Left renal cortex interstitium (tissue), 4 donors: Measurements from ENCODE around the gene CAMK1D. TPM values are rescaled to one million over a fixed set of nuclear protein-coding genes. Genes with fewer than 3 reads are reported as not detected.
"Not testable (repeated sequence)": the region's sequence is repeated elsewhere in the genome, so short reads cannot be mapped to it uniquely, and the experiment has no call there.

ENCODE experiments used
- DNase-seq, 4 donors: peaks; one replicate each; pipeline ENCODE4 v3.0.0-alpha.2; 2013; ENCODE audit warnings: low read depth in 4 of 4, low spot score in 2 of 4, missing footprints in 1 of 4
- polyA plus RNA-seq, 4 donors: library from polyadenylated mRNA; unstranded; fragments of 120-200 nt; gene quantifications; one replicate each; pipeline ENCODE4 v1.2.1, GENCODE V29; 2013; ENCODE audit not compliant: insufficient read length in 4 of 4

CAMK1D gene
- polyA plus RNA-seq, 4 donors = 10.1 to 13.0 (median 10.8) TPM

GRCh38 chr10:12540341-12540781 lies 191.0 kb downstream of the CAMK1D start:
- DNase-seq = no peak

GRCh38 chr10:12541446-12542067 lies 192.2 kb downstream of the CAMK1D start:
- DNase-seq = no peak

- no peak for DNase-seq
Measured at GRCh38 chr10:12542133-12542670, 192.9 kb downstream of the CAMK1D start.

DNA sequence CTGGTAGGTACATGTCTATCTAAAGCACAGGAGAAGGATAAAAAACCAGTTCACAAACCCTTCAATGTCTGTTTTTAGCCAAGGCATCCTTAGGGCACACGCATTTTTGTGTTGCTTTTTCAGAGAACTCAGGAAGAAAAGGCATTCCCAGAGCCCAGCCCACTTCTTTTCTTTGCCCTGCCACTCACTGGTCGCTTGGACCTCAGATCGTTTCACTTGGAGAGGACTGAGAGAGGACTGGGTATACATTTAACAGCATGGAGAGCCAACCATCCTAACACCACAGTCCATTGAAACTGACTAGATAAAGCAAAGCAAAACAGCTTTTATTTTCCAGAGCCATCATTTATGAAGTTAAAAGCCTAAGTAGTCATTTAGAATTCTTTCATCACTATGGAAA lies 194.2 kb downstream of the CAMK1D start:
- no peak for DNase-seq

DNA sequence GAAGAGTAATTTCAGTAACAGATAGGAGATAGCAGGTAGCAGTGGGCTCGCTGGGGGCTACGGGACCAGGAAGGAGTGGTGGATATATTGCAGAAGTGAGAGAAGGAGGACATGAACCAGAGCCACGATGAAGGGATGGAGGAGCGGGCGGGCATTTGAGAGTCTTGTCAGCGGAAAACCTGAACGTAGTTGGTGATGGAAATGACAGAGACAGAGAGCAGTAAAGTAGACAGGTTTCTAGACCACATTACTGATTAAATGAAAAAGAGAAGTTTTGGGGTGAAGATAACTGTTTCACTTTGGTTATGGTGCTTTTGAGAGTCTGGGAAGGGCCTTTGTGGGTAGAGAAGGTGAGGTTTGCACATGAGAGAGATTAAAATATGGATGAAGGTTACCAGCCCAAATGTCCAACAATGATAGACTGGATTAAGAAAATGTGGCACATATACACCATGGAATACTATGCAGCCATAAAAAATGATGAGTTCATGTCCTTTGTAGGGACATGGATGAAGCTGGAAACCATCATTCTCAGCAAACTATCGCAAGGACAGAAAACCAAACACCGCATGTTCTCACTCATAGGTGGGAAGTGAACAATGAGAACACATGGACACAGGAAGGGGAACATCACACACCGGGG lies 196.9 kb downstream of the CAMK1D start:
- DNase-seq = not testable (repeated sequence)

DNA sequence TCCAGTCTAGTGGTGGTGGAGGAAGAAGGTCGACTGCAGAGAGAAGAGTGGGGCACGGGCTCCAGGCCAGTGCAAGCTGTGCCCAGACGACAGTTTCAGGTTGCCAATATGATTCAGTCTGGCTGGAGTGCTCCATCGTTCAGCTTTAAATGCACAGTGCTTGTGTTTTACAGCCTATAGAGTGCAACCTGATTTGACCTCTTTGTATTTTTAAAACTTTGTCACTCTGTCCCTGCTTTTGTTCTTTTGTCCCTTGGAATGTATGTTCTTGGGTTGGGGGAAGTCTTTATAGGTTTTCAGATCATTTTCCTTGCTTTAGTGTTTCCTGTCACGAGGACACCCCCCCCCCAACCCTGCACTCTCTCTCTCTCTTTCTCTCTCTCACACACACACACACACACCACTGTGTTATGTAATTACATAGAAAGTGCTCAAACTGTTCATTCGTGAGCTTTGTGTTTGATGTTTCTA lies 198.0 kb downstream of the CAMK1D start:
- no peak for DNase-seq

DNA sequence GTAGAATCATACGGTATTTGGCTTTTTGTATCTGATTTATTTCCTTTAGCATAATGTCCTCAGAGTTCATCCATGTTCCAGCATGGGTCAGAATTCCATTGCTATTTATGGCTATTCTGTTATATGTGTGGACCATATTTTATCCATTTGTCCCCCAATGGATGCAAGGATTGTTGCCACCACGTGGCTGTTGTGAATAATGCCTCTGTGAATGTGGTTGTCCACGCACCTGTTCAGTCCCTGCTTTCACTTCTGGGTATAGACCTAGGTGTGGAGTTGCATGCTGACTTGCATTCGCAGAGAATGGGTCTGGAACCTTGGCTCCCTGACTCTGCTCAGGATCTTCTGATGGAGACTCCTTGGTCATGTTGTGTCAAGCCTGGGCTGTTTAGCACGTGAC lies 199.9 kb downstream of the CAMK1D start:
- no peak for DNase-seq

GRCh38 chr10:12550994-12551393 lies 201.6 kb downstream of the CAMK1D start:
- DNase-seq = no peak

DNA sequence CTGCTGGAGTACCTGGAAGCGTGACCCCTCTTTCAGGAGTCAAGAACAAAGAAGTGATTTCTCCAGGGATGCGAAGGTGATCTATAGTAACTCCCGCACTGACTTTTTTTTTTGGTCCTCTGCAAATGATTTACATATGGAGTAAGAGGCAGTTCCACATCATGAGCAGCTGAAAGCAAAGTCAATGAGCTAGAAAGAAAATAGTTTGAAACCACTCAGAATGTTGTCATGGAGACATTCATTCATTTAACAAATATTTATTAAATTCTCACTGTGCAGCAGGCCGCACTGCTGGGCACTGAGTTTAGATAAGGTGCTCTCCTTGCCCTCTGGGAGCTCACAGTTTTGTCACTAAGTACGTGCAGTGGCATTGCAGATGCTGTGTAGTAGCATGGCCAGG lies 206.7 kb downstream of the CAMK1D start:
- no peak for DNase-seq

DNA sequence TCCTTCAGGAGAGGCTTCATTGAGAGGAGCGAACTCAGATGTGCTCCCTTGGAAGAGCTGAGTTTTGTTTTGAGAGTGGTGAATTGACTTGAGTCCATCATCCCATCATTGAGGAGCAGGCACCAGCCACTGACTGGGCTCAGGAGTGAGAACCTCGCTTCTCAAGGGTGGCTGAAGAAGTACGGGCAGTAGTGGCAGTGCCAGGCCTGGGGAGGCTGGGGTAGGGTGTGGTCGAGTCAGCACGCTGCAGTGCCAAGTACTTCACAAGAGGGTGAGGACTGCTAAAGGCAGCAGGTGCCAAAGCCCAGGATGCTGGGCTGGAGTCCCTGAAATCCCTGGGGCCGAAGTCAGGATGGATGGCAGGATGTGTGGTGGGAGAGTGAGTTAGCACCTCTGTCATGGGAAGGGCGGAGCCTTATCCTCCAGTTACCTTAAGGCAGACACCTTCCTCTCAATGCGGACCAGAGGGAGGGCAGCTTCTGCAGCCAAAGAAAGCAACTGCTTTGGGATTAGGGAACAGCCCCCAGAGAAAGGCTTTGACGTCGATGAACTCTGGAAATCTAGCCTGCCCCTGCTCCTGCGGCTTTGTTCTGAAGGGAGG lies 210.3 kb downstream of the CAMK1D start:
- no peak for DNase-seq

DNA sequence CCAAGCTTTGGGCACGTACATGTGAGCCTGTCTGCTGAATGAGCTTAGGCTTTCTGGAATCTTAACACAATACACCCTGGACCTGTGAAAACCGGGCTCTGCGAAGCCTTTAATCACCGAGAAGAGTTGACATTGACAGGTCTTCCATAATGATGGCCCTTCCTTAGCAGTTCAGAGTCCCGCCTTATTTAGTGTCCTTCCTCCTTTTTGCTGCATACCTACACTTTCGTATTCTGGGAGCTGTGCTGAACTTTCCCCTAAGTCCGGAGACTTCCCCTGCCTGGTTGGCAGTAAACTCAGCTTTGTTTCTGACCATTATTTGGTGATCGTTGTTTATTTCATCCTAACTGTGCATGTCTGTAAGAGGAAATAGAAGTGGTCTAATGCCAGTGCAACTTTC lies 212.0 kb downstream of the CAMK1D start:
- DNase-seq = no peak

GRCh38 chr10:12561720-12562119 lies 212.4 kb downstream of the CAMK1D start:
- DNase-seq = no peak

GRCh38 chr10:12563489-12563888 lies 214.1 kb downstream of the CAMK1D start:
- DNase-seq = no peak

DNA sequence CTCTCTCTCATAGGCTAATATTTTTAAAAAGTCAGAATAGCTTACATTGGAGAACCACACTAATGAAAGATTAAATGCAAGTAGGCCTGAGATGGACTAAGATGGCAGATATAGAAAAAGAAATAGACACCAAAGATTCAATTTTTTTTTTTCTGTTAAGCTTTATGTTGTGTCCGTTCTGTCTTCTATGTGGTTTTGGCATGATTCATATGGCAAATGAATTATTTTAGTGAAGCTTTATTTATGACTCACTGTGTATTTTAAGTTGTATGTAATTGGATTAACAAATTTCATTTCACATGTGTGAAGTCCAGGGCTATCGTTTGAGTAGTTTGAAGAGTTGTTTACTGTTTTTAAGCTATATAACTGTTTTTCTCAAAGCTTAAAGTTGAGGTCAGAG lies 214.8 kb downstream of the CAMK1D start:
- DNase-seq = no peak

DNA sequence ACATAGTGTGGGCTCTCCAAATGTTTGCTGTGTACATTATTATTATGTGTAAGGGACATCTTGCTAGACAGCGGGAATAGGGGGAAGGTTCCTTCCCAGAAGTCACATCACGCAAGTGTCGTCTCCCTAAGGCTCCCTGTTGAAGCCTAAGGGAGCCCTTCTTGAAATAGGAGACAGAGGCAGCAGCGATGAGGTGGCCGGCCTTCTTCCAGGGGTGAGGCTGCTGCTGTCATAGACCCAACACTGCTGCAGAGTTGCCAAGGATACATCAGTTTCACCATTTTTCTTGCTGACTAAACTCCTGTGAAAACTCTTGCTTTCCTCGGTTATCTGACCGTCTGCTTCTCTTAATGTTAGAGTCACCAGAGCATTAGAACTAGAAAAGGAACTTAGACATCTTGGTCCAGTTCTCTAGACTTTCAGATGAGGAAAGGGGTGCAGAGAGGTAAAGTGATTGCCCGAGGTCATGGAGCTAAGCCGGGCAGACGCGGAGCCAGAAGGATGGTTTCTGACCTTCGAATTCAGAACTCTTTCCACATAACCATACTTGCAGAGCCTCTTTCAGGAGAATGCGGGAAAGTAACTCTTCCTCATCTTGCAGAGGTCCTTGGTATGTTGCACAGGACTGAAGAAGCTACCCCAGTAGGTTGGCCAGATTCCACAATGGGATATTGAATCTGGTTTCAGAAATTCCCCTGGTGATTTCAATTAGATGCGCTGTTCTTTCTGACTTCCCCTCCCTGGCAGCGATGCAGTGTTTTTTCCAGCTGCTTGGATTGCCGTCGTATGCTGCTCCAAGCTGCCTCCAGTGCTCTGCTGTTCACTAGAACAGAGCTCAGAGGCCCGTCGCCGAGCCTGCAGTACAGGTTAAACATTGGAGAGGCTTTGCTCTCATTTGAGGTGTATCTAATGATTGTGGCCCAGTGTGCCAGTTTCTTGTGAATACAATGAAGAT lies 217.1 kb downstream of the CAMK1D start:
- DNase-seq = no peak

- no peak for DNase-seq
Measured at GRCh38 chr10:12568391-12569009, 219.2 kb downstream of the CAMK1D start.

GRCh38 chr10:12572281-12572680 lies 222.9 kb downstream of the CAMK1D start:
- no peak for DNase-seq

DNA sequence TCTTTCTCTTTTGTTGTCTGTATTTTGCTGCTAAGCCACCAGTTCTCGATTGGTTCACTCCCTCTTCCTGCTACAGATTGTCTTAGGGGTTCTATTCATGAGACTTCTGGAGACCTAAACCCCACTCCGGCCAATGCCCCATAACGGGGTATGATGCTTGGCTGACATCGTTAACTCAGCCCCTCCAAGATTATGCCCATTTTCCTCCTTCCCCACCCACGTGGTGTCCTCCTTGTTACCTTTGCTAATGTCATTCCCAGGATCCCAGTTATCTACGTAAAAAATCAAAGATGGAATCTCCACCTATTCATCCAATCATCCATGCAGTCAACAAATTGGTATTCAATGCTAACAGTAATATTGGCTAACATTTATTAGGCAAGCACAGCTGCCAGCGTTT lies 228.3 kb downstream of the CAMK1D start:
- DNase-seq = no peak

DNA sequence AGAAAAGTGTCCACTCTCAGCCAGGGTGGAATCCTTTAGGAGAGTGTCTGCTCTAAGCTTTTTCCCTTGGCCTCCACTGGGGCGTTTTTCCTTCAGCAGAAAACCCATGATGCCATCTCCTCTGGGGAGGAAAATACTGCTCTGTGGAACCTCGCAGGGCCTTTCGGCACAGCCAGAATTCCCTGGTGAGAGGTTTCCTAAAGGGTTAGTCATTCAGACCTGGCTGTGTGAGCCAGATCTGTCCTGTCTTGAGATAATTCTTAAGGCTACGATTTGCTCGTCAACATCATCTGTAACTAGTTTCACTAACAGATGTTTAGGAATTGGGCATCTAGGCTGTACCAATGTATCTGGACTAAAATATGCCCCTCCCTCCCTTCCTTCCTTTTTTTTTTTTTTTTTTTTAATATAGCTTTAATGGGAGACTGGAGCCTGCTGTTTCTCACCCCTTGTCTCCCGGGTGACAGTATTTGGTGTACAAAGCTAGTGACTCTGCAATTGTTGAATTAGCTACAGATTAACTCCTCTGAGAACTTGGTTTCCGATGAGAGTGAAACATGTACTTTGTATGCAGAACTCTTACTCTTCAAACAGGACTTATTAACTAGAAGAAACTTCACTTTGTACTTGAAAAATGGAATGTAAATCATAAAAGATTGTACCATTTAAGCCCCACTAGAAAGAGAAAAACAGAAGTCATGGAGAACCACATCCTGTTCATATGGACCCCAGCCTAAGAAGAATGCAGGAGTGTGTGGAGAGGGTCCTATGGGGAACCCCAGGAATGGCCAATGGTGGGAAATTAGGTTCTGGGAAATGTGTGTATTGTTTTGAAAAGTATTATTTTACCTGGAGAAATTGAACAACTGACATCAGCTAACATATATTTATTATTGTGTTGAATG lies 230.9 kb downstream of the CAMK1D start:
- peak in 1 of 4 donors; percentile 27 for DNase-seq
